Keratinocyte (primary cell): ENCODE data around the gene POLR3K. TPM values are rescaled to one million over a fixed set of nuclear protein-coding genes. Genes with fewer than 3 reads are reported as not detected.

Experiments
- DNase-seq: peaks from one replicate; pipeline ENCODE4 v3.0.0-alpha.2; 2011; ENCODE audit warnings: low read depth, missing footprints, low spot score
- FAIRE-seq: peaks from 2 replicates; lab custom pipeline; 2011; peaks lifted over from hg19 to GRCh38; lab: Jason Lieb, UNC
- H2AFZ ChIP-seq: 2 replicates; pipeline ENCODE4 v1.6.0; 2012; ENCODE audit warnings: low read length, control low read depth, inconsistent platforms; ENCODE audit not compliant: control insufficient read depth
- H3K27ac ChIP-seq: 2 replicates; pipeline ENCODE4 v1.5.1; 2011; ENCODE audit warnings: low read length; ENCODE audit not compliant: control insufficient read depth, insufficient read depth
- H3K27me3 ChIP-seq: 3 replicates; pipeline ENCODE4 v1.6.0; 2011; ENCODE audit warnings: low read length; ENCODE audit not compliant: control insufficient read depth, insufficient read depth; ENCODE audit errors: extremely low read depth
- H3K36me3 ChIP-seq, 2 experiments: 2 replicates in 1 of 2; 3 replicates in 1 of 2; pipeline ENCODE4 v1.5.1; 2011; ENCODE audit warnings: low read length in 2 of 2, mild to moderate bottlenecking in 1 of 2; ENCODE audit not compliant: control insufficient read depth in 2 of 2, insufficient read depth in 2 of 2; ENCODE audit errors: extremely low read depth in 1 of 2
- H3K4me1 ChIP-seq: 3 replicates; pipeline ENCODE4 v1.5.1; 2011; ENCODE audit warnings: low read length; ENCODE audit not compliant: control insufficient read depth, insufficient read depth; ENCODE audit errors: extremely low read depth
- H3K4me2 ChIP-seq: 3 replicates; pipeline ENCODE4 v1.6.0; 2011; ENCODE audit warnings: low read depth, low read length; ENCODE audit not compliant: control insufficient read depth, insufficient read depth; ENCODE audit errors: extremely low read depth
- H3K4me3 ChIP-seq, 3 experiments: fragments of 200-600 bp in 1 of 3; sonication (generic) in 1 of 3; 2 replicates in 2 of 3; 3 replicates in 1 of 3; pipeline ENCODE4 v1.5.1; 2011 to 2016; ENCODE audit warnings: low read length in 3 of 3, mild to moderate bottlenecking in 3 of 3, control low read depth in 2 of 3, inconsistent platforms in 1 of 3, low read depth in 1 of 3, mixed read lengths in 1 of 3, mixed run types in 1 of 3, moderate library complexity in 1 of 3; ENCODE audit not compliant: control insufficient read depth in 2 of 3, insufficient read depth in 2 of 3; ENCODE audit errors: extremely low read depth in 1 of 3
- H3K79me2 ChIP-seq: 2 replicates; pipeline ENCODE4 v1.6.0; 2012; ENCODE audit warnings: low read length; ENCODE audit not compliant: control insufficient read depth, insufficient read depth
- H3K9ac ChIP-seq: 3 replicates; pipeline ENCODE4 v1.6.0; 2011; ENCODE audit warnings: low read length; ENCODE audit not compliant: control insufficient read depth, insufficient read depth; ENCODE audit errors: extremely low read depth
- H3K9me1 ChIP-seq: 3 replicates; pipeline ENCODE4 v1.6.0; 2011; ENCODE audit warnings: low read length; ENCODE audit not compliant: control insufficient read depth, insufficient read depth; ENCODE audit errors: extremely low read depth
- H3K9me3 ChIP-seq: 2 replicates; pipeline ENCODE4 v1.5.1; 2012; ENCODE audit warnings: low read depth, low read length; ENCODE audit not compliant: control insufficient read depth
- H4K20me1 ChIP-seq: 3 replicates; pipeline ENCODE4 v1.6.0; 2011; ENCODE audit warnings: low read length; ENCODE audit not compliant: control insufficient read depth, insufficient read depth; ENCODE audit errors: extremely low read depth
- CTCF ChIP-seq, 3 experiments: IDR thresholded peaks in 1 of 3; conservative IDR thresholded peaks in 1 of 3; optimal IDR thresholded peaks in 1 of 3; 2 replicates in 2 of 3; 3 replicates in 1 of 3; pipeline versions ENCODE3 to v1.5.1; 2011; ENCODE audit warnings: low read length in 3 of 3, mild to moderate bottlenecking in 3 of 3, moderate library complexity in 2 of 3, control low read depth in 1 of 3, inconsistent platforms in 1 of 3; ENCODE audit not compliant: insufficient read depth in 2 of 3; ENCODE audit errors: extremely low read depth in 1 of 3
- EZH2 ChIP-seq: IDR thresholded peaks from one replicate; pipeline ENCODE4 v1.6.1; 2012; ENCODE audit warnings: inconsistent platforms, mild to moderate bottlenecking, low read length, moderate library complexity
- dilution Hi-C: fragments of 300-500 bp; cut with MboI; formaldehyde crosslinking; loops from one replicate; pipeline ENCODE4 v1.7.0; 2020; ENCODE audit warnings: low sequenced_read_pairs; ENCODE audit not compliant: extremely low pct_ligation_motif_present
- polyA plus RNA-seq, 5 experiments: library from polyadenylated mRNA; depleted of rRNA in 3 of 5; stranded (reverse) in 3 of 5; stranded (forward) in 1 of 5; unstranded in 1 of 5; fragments of >200 nt; gene quantifications; 1 replicate in 1 of 5; 2 replicates in 3 of 5; 3 replicates in 1 of 5; pipeline versions ENCODE4 v1.2.1 to v1.2.3, GENCODE V29; 2011 to 2012; ENCODE audit warnings: missing spikeins in 2 of 5, low read depth in 1 of 5, low replicate concordance in 1 of 5

POLR3K gene
- polyA plus RNA-seq, 1 donor (not counting 4 experiments of a cell fraction or from before 2014, with no cell fraction given), result 23.2 TPM

DNA sequence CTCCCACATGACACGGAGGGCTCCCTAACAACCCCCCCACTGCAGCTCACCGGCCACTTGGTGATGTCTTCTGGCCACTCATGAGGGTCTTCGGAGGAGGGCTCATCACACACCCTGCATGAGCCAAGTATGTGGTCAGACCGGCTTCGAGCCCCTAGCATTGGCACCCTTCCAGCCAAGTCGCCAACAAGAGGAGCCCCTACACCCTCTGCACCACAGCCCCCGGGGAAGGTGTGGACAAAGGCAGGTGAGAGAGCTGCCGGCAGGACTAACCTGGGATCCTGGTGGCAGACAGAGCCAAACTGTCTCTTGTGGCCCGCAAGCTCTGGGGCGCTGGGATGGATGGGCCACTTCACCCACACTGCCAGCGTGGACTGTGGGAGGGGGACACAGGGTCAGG, 6.8 kb upstream of the POLR3K start:
- H3K4me3 ChIP-seq, result no peak overlapping the region
- dilution Hi-C loops, result no loop called here
- H3K27ac ChIP-seq, result no peak overlapping the region
- H3K4me2 ChIP-seq, result no peak overlapping the region
- H3K79me2 ChIP-seq, result no peaks in the 10 kb centered on the region
- H3K4me1 ChIP-seq, result no peaks in the 10 kb centered on the region
- TF ChIP-seq CTCF (optimal IDR thresholded peaks at IDR 0.05 in 1 of 3, IDR thresholded peaks at IDR 0.05 in 1 of 3, conservative IDR thresholded peaks at IDR 0.05 in 1 of 3; ENCODE audit: extremely low read depth in 1 of 3, insufficient read depth in 2 of 3, low read length in 3 of 3) (no peak), EZH2 (no peak)
- H3K9me3 ChIP-seq, result no peaks in the 10 kb centered on the region
- DNase-seq, result no peak
- H3K36me3 ChIP-seq, result peaks cover 44 to 48% of the 10 kb centered on the region in 2 experiments
- H3K27me3 ChIP-seq, result no peaks in the 10 kb centered on the region
- no peaks in the 10 kb centered on the region for H3K9me1 ChIP-seq
- no peak overlapping the region for H2AFZ ChIP-seq
- H3K9ac ChIP-seq, result no peak overlapping the region
- no peak for FAIRE-seq
- H4K20me1 ChIP-seq, result no peaks in the 10 kb centered on the region

DNA sequence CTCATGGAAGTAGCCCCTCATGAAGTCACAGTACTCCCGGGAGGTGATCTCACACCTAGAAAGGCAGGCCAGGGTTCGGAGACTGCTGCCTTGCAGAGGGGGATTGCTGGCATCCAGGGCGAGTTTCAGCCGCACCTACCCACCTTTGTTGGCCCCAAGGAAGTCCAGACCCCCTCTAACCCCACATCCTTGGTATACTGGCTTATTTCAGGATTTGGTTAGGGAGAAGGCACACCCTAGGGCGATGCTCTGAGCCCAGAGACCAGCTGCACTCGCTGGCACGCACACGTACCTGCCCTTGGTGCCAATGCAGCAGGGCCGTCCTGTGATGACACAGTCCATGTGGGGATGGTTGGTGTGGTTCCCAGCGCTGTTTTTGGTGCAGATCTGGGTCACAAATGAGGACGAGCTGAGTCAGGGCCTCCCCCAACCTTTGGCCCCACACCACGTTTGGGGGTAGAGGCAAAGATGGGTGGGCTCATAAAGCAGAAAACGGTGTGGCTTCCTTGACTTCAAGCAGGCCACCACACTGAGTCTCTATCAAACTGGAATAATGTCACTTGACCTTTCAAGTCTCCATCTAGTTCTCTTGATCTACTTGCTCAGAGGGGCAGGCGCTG, 6.1 kb upstream of the POLR3K start:
- Histone ChIP-seq H3K4me1 (no peaks in the 10 kb centered on the region), H3K9me1 (no peaks in the 10 kb centered on the region), H3K27me3 (no peaks in the 10 kb centered on the region), H3K4me2 (no peak overlapping the region), H3K27ac (no peak overlapping the region), H3K79me2 (no peaks in the 10 kb centered on the region), H3K4me3 (no peak overlapping the region), H3K36me3 (peaks cover 44 to 45% of the 10 kb centered on the region in 2 experiments), H3K9ac (no peak overlapping the region), H2AFZ (no peak overlapping the region), H4K20me1 (no peaks in the 10 kb centered on the region), H3K9me3 (no peaks in the 10 kb centered on the region)
- FAIRE-seq (no peak), DNase-seq (no peak)
- TF ChIP-seq CTCF (optimal IDR thresholded peaks at IDR 0.05 in 1 of 3, IDR thresholded peaks at IDR 0.05 in 1 of 3, conservative IDR thresholded peaks at IDR 0.05 in 1 of 3; ENCODE audit: extremely low read depth in 1 of 3, insufficient read depth in 2 of 3, low read length in 3 of 3), result no peak
- no peak for TF ChIP-seq EZH2
- dilution Hi-C loops, result no loop called here
